Peyer's patch (tissue), 4 donors: ENCODE results near the gene C10orf71.

Experiments used
- CTCF ChIP-seq, 6 experiments: fragments of 450-650 bp in 4 of 6; fragments of 200-600 bp in 2 of 6; sonication (generic) in 1 of 6; IDR thresholded peaks; one replicate each; pipeline ENCODE4 v1.5.1; 2017 to 2019; ENCODE audit warnings: antibody characterized with exemption in 6 of 6, mild to moderate bottlenecking in 3 of 6, moderate library complexity in 1 of 6
- POLR2A ChIP-seq, 2 donors: fragments of 450-650 bp; IDR thresholded peaks; one replicate each; pipeline ENCODE4 v1.5.1; 2017; ENCODE audit warnings: antibody characterized with exemption in 2 of 2, mild to moderate bottlenecking in 2 of 2, moderate library complexity in 2 of 2

DNA sequence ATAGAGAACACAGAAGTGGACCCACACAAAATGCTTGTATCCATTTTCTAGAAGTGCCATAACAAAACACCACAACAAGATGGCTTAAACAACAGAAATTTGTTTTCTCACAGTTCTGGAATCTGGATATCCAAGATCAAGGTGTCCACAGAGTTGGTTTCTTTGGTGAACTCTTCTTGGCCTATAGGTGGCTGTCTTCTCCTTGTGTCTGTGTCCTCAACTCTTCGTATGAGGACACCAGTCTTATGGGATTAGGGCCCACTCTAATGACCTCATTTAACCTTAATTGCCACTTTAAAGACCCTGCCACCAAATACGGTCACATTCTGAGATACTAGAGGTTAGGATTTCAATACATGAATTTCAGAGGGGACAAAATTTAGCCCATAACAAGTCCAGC lies 30.8 kb upstream of the C10orf71 start:
- TF ChIP-seq CTCF (IDR thresholded peaks at IDR 0.05) (no peak), POLR2A (IDR thresholded peaks at IDR 0.05) (no peak)
